PC-3 (cell line): ENCODE measurements around the gene BNIP2. TPM values are rescaled to one million over a fixed set of nuclear protein-coding genes. Genes with fewer than 3 reads are reported as not detected.

Source experiments
- ATAC-seq: fragments of 200-7000 bp; cut with Tn5 transposase; 2 replicates; pipeline ENCODE4 v1.9.1; 2020; ENCODE audit warnings: mild to moderate bottlenecking, moderate library complexity
- BruUV-seq: library from RNA; stranded (reverse); fragments of 400-500 nt; replicated peaks from 2 replicates; lab custom pipeline; 2021; lab: Mats Ljungman, UMichigan
- CTCF ChIA-PET: fragments of 300-600 bp; sonication (Branson Sonifier 250); formaldehyde crosslinking; loops from one replicate; lab custom pipeline; 2022; ENCODE audit warnings: antibody characterized with exemption; lab: Charles Lee
- POLR2A ChIA-PET: fragments of 300-600 bp; sonication (Branson Sonifier 250); formaldehyde crosslinking; loops from one replicate; lab custom pipeline; 2022; ENCODE audit warnings: antibody characterized with exemption; ENCODE audit not compliant: unreplicated experiment; lab: Charles Lee
- DNase-seq: peaks from one replicate; pipeline ENCODE4 v3.0.0-alpha.2; 2015
- H2AFZ ChIP-seq: fragments of 300-600 bp; sonication (generic); 2 replicates; pipeline ENCODE4 v1.6.0; 2016; ENCODE audit warnings: antibody characterized with exemption, low read length
- H3F3A ChIP-seq: fragments of 300-600 bp; sonication (generic); one replicate; pipeline ENCODE4 v1.6.0; 2017; ENCODE audit warnings: antibody characterized with exemption, low read length, control low read depth, mild to moderate bottlenecking; ENCODE audit not compliant: unreplicated experiment
- H3K27ac ChIP-seq: fragments of 300-600 bp; sonication (generic); 2 replicates; pipeline ENCODE4 v1.5.1; 2016; ENCODE audit warnings: mild to moderate bottlenecking, low read length
- H3K27me3 ChIP-seq: fragments of 300-600 bp; sonication (generic); 2 replicates; pipeline ENCODE4 v1.6.1; 2016; ENCODE audit warnings: low read length, mixed read lengths
- H3K36me3 ChIP-seq: fragments of 300-600 bp; sonication (generic); 2 replicates; pipeline ENCODE4 v1.6.1; 2016; ENCODE audit warnings: low read depth, mixed run types, low read length, mixed read lengths
- H3K4me1 ChIP-seq: fragments of 300-600 bp; sonication (generic); 2 replicates; pipeline ENCODE4 v1.5.1; 2016; ENCODE audit warnings: low read length; ENCODE audit not compliant: insufficient read depth
- H3K4me2 ChIP-seq: fragments of 300-600 bp; sonication (generic); 2 replicates; pipeline ENCODE4 v1.6.0; 2016; ENCODE audit warnings: low read length
- H3K4me3 ChIP-seq: fragments of 300-600 bp; sonication (generic); 2 replicates; pipeline ENCODE4 v1.5.1; 2016; ENCODE audit warnings: mild to moderate bottlenecking, low read length, mixed read lengths
- H3K79me2 ChIP-seq: fragments of 300-600 bp; sonication (generic); 2 replicates; pipeline ENCODE4 v1.6.1; 2017; ENCODE audit warnings: low read length, mixed read lengths
- H3K9ac ChIP-seq: fragments of 300-600 bp; sonication (generic); 2 replicates; pipeline ENCODE4 v1.6.0; 2016; ENCODE audit warnings: mild to moderate bottlenecking, low read length
- H3K9me2 ChIP-seq: fragments of 300-600 bp; sonication (generic); replicated peaks from 2 replicates; pipeline ENCODE4 v1.6.1; 2016; ENCODE audit warnings: mixed run types, low read length, mixed read lengths
- H3K9me3 ChIP-seq: fragments of 300-600 bp; sonication (generic); 2 replicates; pipeline ENCODE4 v1.6.1; 2016; ENCODE audit warnings: low read length, mixed read lengths
- H4K20me1 ChIP-seq: fragments of 300-600 bp; sonication (generic); 2 replicates; pipeline ENCODE4 v1.6.1; 2016; ENCODE audit warnings: low read length, mixed read lengths
- EZH2 ChIP-seq: fragments of 300-600 bp; sonication (generic); IDR thresholded peaks from one replicate; pipeline ENCODE4 v1.6.1; 2017; ENCODE audit warnings: antibody characterized with exemption, mild to moderate bottlenecking, low read length; ENCODE audit not compliant: unreplicated experiment
- EZH2phosphoT487 ChIP-seq: fragments of 300-600 bp; sonication (generic); IDR thresholded peaks from 2 replicates; pipeline ENCODE4 v1.6.1; 2018; ENCODE audit warnings: mild to moderate bottlenecking, antibody characterized with exemption, low read length, borderline replicate concordance
- intact Hi-C: fragments of 100-400 bp; cut with micrococcal nuclease; formaldehyde crosslinking; loops from 2 replicates; pipeline ENCODE4 v1.9.0; 2023
- total RNA-seq: library from RNA; depleted of rRNA; stranded (reverse); fragments of >200 nt; gene quantifications from 2 replicates; pipeline ENCODE4 v1.2.3, GENCODE V29; 2014
- TF ChIP-seq, protein P1 (sequence below): fragments of 300-600 bp; sonication (generic); conservative IDR thresholded peaks from 2 replicates; pipeline ENCODE4 v1.5.1; 2017; ENCODE audit warnings: antibody characterized with exemption, low read depth, mild to moderate bottlenecking, low read length

Gene BNIP2
- total RNA-seq, 1 experiment from 2014 or later: 46.1 TPM

DNA sequence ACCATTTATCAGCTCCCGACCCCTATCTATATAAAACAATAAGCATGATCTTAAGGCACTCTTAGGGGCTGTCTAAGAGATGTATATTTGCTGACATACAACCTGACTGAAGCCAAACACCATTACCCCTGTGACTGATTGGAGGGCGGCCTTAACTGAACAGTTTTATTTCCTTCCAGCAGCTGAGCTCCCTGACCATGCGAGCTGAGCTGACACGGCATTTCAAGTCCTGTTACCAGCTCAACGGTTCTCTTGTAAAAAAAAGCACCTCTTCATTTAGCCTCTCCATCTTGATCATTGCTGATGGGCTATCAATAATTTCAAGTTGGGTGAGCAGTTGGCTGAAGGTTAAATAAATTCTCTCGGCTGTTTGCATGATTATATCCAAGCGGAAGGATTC is 33.4 kb upstream of the BNIP2 start:
- Histone ChIP-seq H3K79me2 (no peaks in the 10 kb centered on the region), H3K9me3 (no peaks in the 10 kb centered on the region), H3K27me3 (peaks cover 68% of the 10 kb centered on the region), H2AFZ (no peak overlapping the region), H3K27ac (no peak overlapping the region), H3K9ac (no peak overlapping the region), H4K20me1 (no peaks in the 10 kb centered on the region), H3K4me2 (no peak overlapping the region), H3K4me1 (no peaks in the 10 kb centered on the region), H3K36me3 (no peaks in the 10 kb centered on the region), H3F3A (no peaks in the 10 kb centered on the region), H3K4me3 (no peak overlapping the region), H3K9me2 (no peaks in the 10 kb centered on the region)
- CTCF ChIA-PET: no interaction called here
- DNase-seq (no peak), ATAC-seq (no peak)
- no peak for TF ChIP-seq EZH2
- TF ChIP-seq EZH2phosphoT487: no peak
- TF ChIP-seq, protein P1, sequence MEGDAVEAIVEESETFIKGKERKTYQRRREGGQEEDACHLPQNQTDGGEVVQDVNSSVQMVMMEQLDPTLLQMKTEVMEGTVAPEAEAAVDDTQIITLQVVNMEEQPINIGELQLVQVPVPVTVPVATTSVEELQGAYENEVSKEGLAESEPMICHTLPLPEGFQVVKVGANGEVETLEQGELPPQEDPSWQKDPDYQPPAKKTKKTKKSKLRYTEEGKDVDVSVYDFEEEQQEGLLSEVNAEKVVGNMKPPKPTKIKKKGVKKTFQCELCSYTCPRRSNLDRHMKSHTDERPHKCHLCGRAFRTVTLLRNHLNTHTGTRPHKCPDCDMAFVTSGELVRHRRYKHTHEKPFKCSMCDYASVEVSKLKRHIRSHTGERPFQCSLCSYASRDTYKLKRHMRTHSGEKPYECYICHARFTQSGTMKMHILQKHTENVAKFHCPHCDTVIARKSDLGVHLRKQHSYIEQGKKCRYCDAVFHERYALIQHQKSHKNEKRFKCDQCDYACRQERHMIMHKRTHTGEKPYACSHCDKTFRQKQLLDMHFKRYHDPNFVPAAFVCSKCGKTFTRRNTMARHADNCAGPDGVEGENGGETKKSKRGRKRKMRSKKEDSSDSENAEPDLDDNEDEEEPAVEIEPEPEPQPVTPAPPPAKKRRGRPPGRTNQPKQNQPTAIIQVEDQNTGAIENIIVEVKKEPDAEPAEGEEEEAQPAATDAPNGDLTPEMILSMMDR: no peak
- intact Hi-C loops: no loop called here
- POLR2A ChIA-PET: interaction anchor here (0.6 kb wide), 1 partner anchor 622 kb away, joined by 3 read pairs; no protein-coding TSS in a partner anchor
- no TSS peak for BruUV-seq

DNA sequence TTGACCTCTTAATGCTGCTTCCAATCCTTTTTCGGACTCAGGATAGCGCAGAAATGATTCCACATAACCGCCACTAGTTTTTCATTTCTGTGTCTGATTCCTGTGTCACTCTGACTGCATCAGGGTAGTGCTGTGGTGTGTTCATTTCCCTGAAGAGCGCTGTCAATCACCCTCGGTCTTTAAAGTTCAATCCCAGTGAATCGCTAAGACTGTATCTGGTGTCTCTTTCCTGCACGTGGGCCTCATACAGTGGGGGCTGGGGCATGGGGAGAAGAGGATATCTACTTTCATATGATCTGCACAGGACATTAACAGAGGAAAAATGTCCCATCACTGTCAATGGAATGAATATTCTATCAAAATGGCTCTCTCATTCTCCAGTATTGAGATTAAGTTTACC is 32.9 kb upstream of the BNIP2 start:
- intact Hi-C loops: no loop called here
- CTCF ChIA-PET: no interaction called here
- BruUV-seq: no TSS peak

DNA sequence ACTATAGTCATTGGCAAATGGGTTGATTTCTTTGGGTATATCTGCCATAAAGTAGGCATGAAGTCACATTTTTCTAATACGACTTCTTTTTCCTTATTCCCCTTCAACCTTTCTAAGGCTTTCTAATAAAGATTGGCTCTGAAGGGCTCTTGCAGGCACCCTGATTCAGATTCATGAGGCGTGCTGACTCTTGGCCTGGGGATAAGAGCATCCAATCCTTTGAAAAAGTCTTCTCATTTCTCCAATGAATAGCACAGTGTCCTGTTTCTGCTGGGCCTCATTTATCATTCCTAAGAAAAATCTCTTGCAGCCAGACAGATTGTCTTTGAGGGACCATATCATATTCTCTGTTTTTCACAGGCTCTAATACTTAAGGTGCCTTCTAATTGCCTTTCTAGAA is 32.3 kb upstream of the BNIP2 start:
- CTCF ChIA-PET: no interaction called here
- Histone ChIP-seq H3K79me2 (no peaks in the 10 kb centered on the region), H3K36me3 (no peaks in the 10 kb centered on the region), H3K4me3 (no peak overlapping the region), H3K9ac (no peak overlapping the region), H3K27ac (no peak overlapping the region), H3K27me3 (peaks cover 64% of the 10 kb centered on the region), H2AFZ (no peak overlapping the region), H4K20me1 (no peaks in the 10 kb centered on the region), H3K4me2 (no peak overlapping the region), H3K4me1 (no peaks in the 10 kb centered on the region), H3K9me3 (no peaks in the 10 kb centered on the region), H3K9me2 (no peaks in the 10 kb centered on the region), H3F3A (no peaks in the 10 kb centered on the region)
- TF ChIP-seq, protein P1: no peak
- TF ChIP-seq EZH2: no peak
- no peak for TF ChIP-seq EZH2phosphoT487
- ATAC-seq: no peak
- POLR2A ChIA-PET: no interaction called here
- DNase-seq: no peak
- intact Hi-C loops: no loop called here
- no TSS peak for BruUV-seq

More for the DNA sequence above, 32.9 kb upstream of the BNIP2 start:
- H2AFZ ChIP-seq: no peak overlapping the region
- peaks cover 66% of the 10 kb centered on the region for H3K27me3 ChIP-seq
- H3K36me3 ChIP-seq: no peaks in the 10 kb centered on the region
- TF ChIP-seq EZH2 (no peak), EZH2phosphoT487 (no peak)
- TF ChIP-seq, protein P1: no peak
- H3K27ac ChIP-seq: no peak overlapping the region
- no peak for DNase-seq
- H3K4me2 ChIP-seq: no peak overlapping the region
- no peaks in the 10 kb centered on the region for H3F3A ChIP-seq
- H3K9ac ChIP-seq: no peak overlapping the region
- POLR2A ChIA-PET: interaction anchor here (0.6 kb wide), 1 partner anchor 623 kb away, joined by 3 read pairs; no protein-coding TSS in a partner anchor
- H3K9me2 ChIP-seq: no peaks in the 10 kb centered on the region
- no peaks in the 10 kb centered on the region for H3K79me2 ChIP-seq
- no peak for ATAC-seq
- no peak overlapping the region for H3K4me3 ChIP-seq
- H4K20me1 ChIP-seq: no peaks in the 10 kb centered on the region
- no peaks in the 10 kb centered on the region for H3K4me1 ChIP-seq
- H3K9me3 ChIP-seq: no peaks in the 10 kb centered on the region
